Measurements from ENCODE around the gene USP31.

GRCh38 chr16:23131036-23131435 is 18.2 kb downstream of the USP31 start:
- TF ChIP-seq CTCF (IDR thresholded peaks at IDR 0.05; ENCODE audit: poor library complexity) (no peak), EZH2 (IDR thresholded peaks at IDR 0.05; ENCODE audit: borderline replicate concordance) (no peak)

Measured in hepatocyte (in vitro differentiated cells).